SK-N-SH treated with all-trans-retinoic acid at 6 μM for 48 hours (cell line): ENCODE measurements around the gene TBC1D25.
A peak's percentile ranks its signal among the peaks of the same experiment; 100 is the strongest.

Experiments
- ATAC-seq: fragments of 200-7000 bp; cut with Tn5 transposase; 3 replicates; pipeline ENCODE4 v1.9.1; 2020; ENCODE audit warnings: mild to moderate bottlenecking, moderate library complexity
- ARNTL ChIP-seq: fragments of 450-650 bp; formaldehyde crosslinking; IDR thresholded peaks from 2 replicates; pipeline ENCODE4 v1.5.0; 2020; ENCODE audit warnings: low read depth, mild to moderate bottlenecking, moderate library complexity, borderline replicate concordance
- CREB5 ChIP-seq: fragments of 250-450 bp; sonication (Bioruptor Pico); IDR thresholded peaks from 2 replicates; pipeline ENCODE4 v1.5.1; 2020; ENCODE audit warnings: low read depth, mild to moderate bottlenecking, moderate library complexity
- CSDC2 ChIP-seq: fragments of 250-450 bp; sonication (Bioruptor Pico); IDR thresholded peaks from 2 replicates; pipeline ENCODE4 v1.5.0; 2020; ENCODE audit warnings: mild to moderate bottlenecking, moderate library complexity
- CSRNP3 ChIP-seq: fragments of 250-450 bp; sonication (Bioruptor Pico); IDR thresholded peaks from 2 replicates; pipeline ENCODE4 v1.5.1; 2021; ENCODE audit warnings: mild to moderate bottlenecking, moderate library complexity
- GLIS3 ChIP-seq: fragments of 250-450 bp; sonication (Bioruptor Pico); IDR thresholded peaks from 2 replicates; pipeline ENCODE4 v1.5.0; 2020; ENCODE audit warnings: mild to moderate bottlenecking, moderate library complexity
- ISL1 ChIP-seq: fragments of 250-450 bp; sonication (Bioruptor Pico); IDR thresholded peaks from 2 replicates; pipeline ENCODE4 v2.1.2; 2022; ENCODE audit warnings: mild to moderate bottlenecking, moderate library complexity
- OSR1 ChIP-seq: fragments of 250-450 bp; sonication (Bioruptor Pico); IDR thresholded peaks from 2 replicates; pipeline ENCODE4 v1.8.0; 2022; ENCODE audit warnings: moderate library complexity, mild to moderate bottlenecking, inconsistent platforms
- PATZ1 ChIP-seq: fragments of 250-450 bp; sonication (Bioruptor Pico); IDR thresholded peaks from 2 replicates; pipeline ENCODE4 v1.8.0; 2020; ENCODE audit warnings: mild to moderate bottlenecking, moderate library complexity, borderline replicate concordance
- POU6F1 ChIP-seq: fragments of 250-450 bp; sonication (Bioruptor Pico); IDR thresholded peaks from 2 replicates; pipeline ENCODE4 v1.8.0; 2021; ENCODE audit warnings: low read depth, mild to moderate bottlenecking, moderate library complexity, borderline replicate concordance
- PPARA ChIP-seq: fragments of 250-450 bp; sonication (Bioruptor Pico); IDR thresholded peaks from 2 replicates; pipeline ENCODE4 v1.5.0; 2020; ENCODE audit warnings: mild to moderate bottlenecking, borderline replicate concordance
- RARB ChIP-seq: fragments of 250-450 bp; sonication (Bioruptor Pico); IDR thresholded peaks from 2 replicates; pipeline ENCODE4 v1.8.0; 2021; ENCODE audit warnings: mild to moderate bottlenecking, moderate library complexity
- SNAI2 ChIP-seq: fragments of 250-450 bp; sonication (Bioruptor Pico); IDR thresholded peaks from 2 replicates; pipeline ENCODE4 v1.5.0; 2020; ENCODE audit warnings: mild to moderate bottlenecking, moderate library complexity
- TCF4 ChIP-seq: fragments of 250-450 bp; sonication (Bioruptor Pico); IDR thresholded peaks from 2 replicates; pipeline ENCODE4 v1.8.0; 2021; ENCODE audit warnings: mild to moderate bottlenecking, moderate library complexity, borderline replicate concordance
- TOX ChIP-seq: fragments of 250-450 bp; sonication (Bioruptor Pico); IDR thresholded peaks from 2 replicates; pipeline ENCODE4 v1.8.0; 2021; ENCODE audit warnings: mild to moderate bottlenecking, moderate library complexity, borderline replicate concordance
- TSHZ2 ChIP-seq: fragments of 250-450 bp; sonication (Bioruptor Pico); IDR thresholded peaks from 2 replicates; pipeline ENCODE4 v1.5.0; 2020; ENCODE audit warnings: mild to moderate bottlenecking, moderate library complexity
- ZC3H10 ChIP-seq: fragments of 250-450 bp; sonication (Bioruptor Pico); IDR thresholded peaks from 2 replicates; pipeline ENCODE4 v1.5.1; 2021; ENCODE audit warnings: mild to moderate bottlenecking, moderate library complexity
- ZFP3 ChIP-seq: fragments of 250-450 bp; sonication (Bioruptor Pico); IDR thresholded peaks from 2 replicates; pipeline ENCODE4 v1.5.0; 2020; ENCODE audit warnings: mild to moderate bottlenecking, moderate library complexity
- ZFP30 ChIP-seq: fragments of 450-650 bp; formaldehyde crosslinking; IDR thresholded peaks from 2 replicates; pipeline ENCODE4 v1.5.0; 2022; ENCODE audit warnings: mild to moderate bottlenecking, moderate library complexity
- ZNF565 ChIP-seq: fragments of 450-650 bp; formaldehyde crosslinking; conservative IDR thresholded peaks from 2 replicates; pipeline ENCODE4 v1.5.0; 2020; ENCODE audit warnings: low read depth, mild to moderate bottlenecking, moderate library complexity

Gene TBC1D25

GRCh38 chrX:48492293-48492910 lies 47.1 kb upstream of the TBC1D25 start:
- ATAC-seq: no peak; the same call in 2 of the 3 replicates
- TF ChIP-seq TCF4 (CRISPR knock-in tag): no peak
- no peak for TF ChIP-seq CREB5 (CRISPR knock-in tag)
- no peak for TF ChIP-seq ARNTL (CRISPR knock-in tag)
- no peak for TF ChIP-seq ZNF565 (CRISPR knock-in tag)
- no peak for TF ChIP-seq POU6F1 (CRISPR knock-in tag)
- no peak for TF ChIP-seq CSDC2 (CRISPR knock-in tag)
- no peak for TF ChIP-seq TSHZ2 (CRISPR knock-in tag)
- TF ChIP-seq SNAI2: no peak
- no peak for TF ChIP-seq TOX (CRISPR knock-in tag)
- no peak for TF ChIP-seq GLIS3 (CRISPR knock-in tag)
- no peak for TF ChIP-seq PPARA (CRISPR knock-in tag)
- TF ChIP-seq ZFP30 (CRISPR knock-in tag): no peak
- no peak for TF ChIP-seq RARB (CRISPR knock-in tag)
- TF ChIP-seq ZC3H10 (CRISPR knock-in tag): no peak
- TF ChIP-seq ZFP3: no peak
- TF ChIP-seq CSRNP3 (CRISPR knock-in tag): no peak
- TF ChIP-seq PATZ1: no peak
- no peak for TF ChIP-seq ISL1 (CRISPR knock-in tag)
- TF ChIP-seq OSR1: no peak
- TF ChIP-seq, all 23 proteins: peak for 0

- TF ChIP-seq TSHZ2 (CRISPR knock-in tag): no peak
- TF ChIP-seq CSDC2 (CRISPR knock-in tag): no peak
- TF ChIP-seq CREB5 (CRISPR knock-in tag): no peak
- no peak for TF ChIP-seq TCF4 (CRISPR knock-in tag)
- TF ChIP-seq, all 23 proteins: peak for 0
- ATAC-seq: peak; percentile 20; the same call in 2 of the 3 replicates
Measured at GRCh38 chrX:48493890-48494364, 45.6 kb upstream of the TBC1D25 start.
